Esophagus squamous epithelium (tissue), 4 donors: ENCODE results near the gene MPPE1.
"Not testable (repeated sequence)": the region's sequence is repeated elsewhere in the genome, so short reads cannot be mapped to it uniquely, and the experiment has no call there.

Source experiments
- CTCF ChIP-seq, 6 experiments: fragments of 450-650 bp in 4 of 6; fragments of 200-600 bp in 2 of 6; sonication (generic) in 2 of 6; IDR thresholded peaks; one replicate each; pipeline ENCODE4 v1.5.1; 2016 to 2019; ENCODE audit warnings: antibody characterized with exemption in 6 of 6, mild to moderate bottlenecking in 4 of 6, moderate library complexity in 4 of 6
- POLR2A ChIP-seq, 4 donors: fragments of 450-650 bp; IDR thresholded peaks; one replicate each; pipeline ENCODE4 v1.6.1; 2017; ENCODE audit warnings: antibody characterized with exemption in 4 of 4, mild to moderate bottlenecking in 4 of 4, moderate library complexity in 3 of 4

GRCh38 chr18:11854554-11854953 lies 53.6 kb downstream of the MPPE1 start:
- not testable (repeated sequence) for TF ChIP-seq POLR2A, CTCF (IDR thresholded peaks at IDR 0.05)
